IMR-90 (cell line): ENCODE data around the gene KRTAP5-10. TPM values are rescaled to one million over a fixed set of nuclear protein-coding genes. Genes with fewer than 3 reads are reported as not detected.
"Not testable (repeated sequence)": the region's sequence is repeated elsewhere in the genome, so short reads cannot be mapped to it uniquely, and the experiment has no call there.

ENCODE experiments used
- ATAC-seq: fragments of 200-7000 bp; cut with Tn5 transposase; 2 replicates; pipeline ENCODE4 v1.9.1; 2020; ENCODE audit warnings: low read depth, mild to moderate bottlenecking, moderate library complexity
- BruUV-seq: library from RNA; stranded (reverse); fragments of 400-500 nt; replicated peaks from 2 replicates; lab custom pipeline; 2021; lab: Mats Ljungman, UMichigan
- CTCF ChIA-PET: fragments of 300-600 bp; formaldehyde crosslinking; extraction: SDS; loops from one replicate; lab custom pipeline; 2021; ENCODE audit warnings: antibody characterized with exemption; lab: Yijun Ruan, JAX
- POLR2A ChIA-PET: fragments of 300-600 bp; sonication (Branson Sonifier 250); formaldehyde crosslinking; loops from one replicate; lab custom pipeline; 2022; ENCODE audit warnings: antibody characterized with exemption; ENCODE audit not compliant: unreplicated experiment; lab: Charles Lee
- DNase-seq: peaks from one replicate; pipeline ENCODE4 v3.0.0; 2013
- H2AFZ ChIP-seq: replicated peaks from 2 replicates; pipeline ENCODE3; 2013; ENCODE audit warnings: low read length, mild to moderate bottlenecking; ENCODE audit not compliant: poor library complexity
- H2AK5ac ChIP-seq: 2 replicates; pipeline ENCODE4 v1.6.1; 2013; ENCODE audit warnings: low read depth, low read length, inconsistent platforms
- H2AK9ac ChIP-seq: replicated peaks from 2 replicates; pipeline ENCODE3; 2013; ENCODE audit warnings: mild to moderate bottlenecking, low read depth, low read length, moderate library complexity; ENCODE audit not compliant: poor library complexity
- H2BK120ac ChIP-seq: 2 replicates; pipeline ENCODE4 v1.6.1; 2013; ENCODE audit warnings: low read depth, low read length, inconsistent platforms
- H2BK15ac ChIP-seq: 3 replicates; pipeline ENCODE4 v1.6.1; 2013; ENCODE audit warnings: low read depth, low read length, inconsistent platforms
- H2BK20ac ChIP-seq: 2 replicates; pipeline ENCODE4 v1.6.1; 2013; ENCODE audit warnings: low read depth, mild to moderate bottlenecking, inconsistent platforms, low read length, moderate library complexity
- H2BK5ac ChIP-seq: 2 replicates; pipeline ENCODE4 v1.6.1; 2013; ENCODE audit warnings: mild to moderate bottlenecking, low read depth, low read length, inconsistent platforms; ENCODE audit not compliant: poor library complexity, severe bottlenecking
- H3K14ac ChIP-seq: replicated peaks from 2 replicates; pipeline ENCODE4 v1.6.1; 2013; ENCODE audit warnings: low read depth, low read length, inconsistent platforms
- H3K18ac ChIP-seq: 2 replicates; pipeline ENCODE4 v1.6.1; 2013; ENCODE audit warnings: low read depth, low read length, control low read depth
- H3K23ac ChIP-seq: 2 replicates; pipeline ENCODE4 v1.6.1; 2013; ENCODE audit warnings: low read depth, low read length, inconsistent platforms
- H3K27ac ChIP-seq: 2 replicates; pipeline ENCODE4 v1.5.1; 2013; ENCODE audit warnings: mild to moderate bottlenecking, control low read depth, low read length; ENCODE audit not compliant: insufficient read depth
- H3K27me3 ChIP-seq: 2 replicates; pipeline ENCODE4 v1.6.1; 2013; ENCODE audit warnings: low read length; ENCODE audit not compliant: control insufficient read depth, insufficient read depth
- H3K36me3 ChIP-seq: 2 replicates; pipeline ENCODE4 v1.6.1; 2013; ENCODE audit warnings: low read length, mixed read lengths; ENCODE audit not compliant: control insufficient read depth, insufficient read depth
- H3K4ac ChIP-seq: 2 replicates; pipeline ENCODE4 v1.6.1; 2013; ENCODE audit warnings: low read depth, low read length, inconsistent platforms
- H3K4me1 ChIP-seq: 2 replicates; pipeline ENCODE4 v1.6.1; 2013; ENCODE audit warnings: low read length, mixed read lengths; ENCODE audit not compliant: control insufficient read depth, insufficient read depth
- H3K4me2 ChIP-seq: 2 replicates; pipeline ENCODE4 v1.6.1; 2013; ENCODE audit warnings: low read depth, mild to moderate bottlenecking, control low read depth, low read length, moderate library complexity
- H3K4me3 ChIP-seq: 2 replicates; pipeline ENCODE4 v1.5.1; 2013; ENCODE audit warnings: low read depth, mild to moderate bottlenecking, control low read depth, low read length, moderate library complexity; ENCODE audit not compliant: insufficient read depth
- H3K56ac ChIP-seq: 2 replicates; pipeline ENCODE4 v1.6.1; 2013; ENCODE audit warnings: low read length, inconsistent platforms; ENCODE audit not compliant: insufficient read depth; ENCODE audit errors: extremely low read depth
- H3K79me1 ChIP-seq, 2 experiments: 2 replicates each; pipeline ENCODE4 v1.6.1; 2013; ENCODE audit warnings: low read length in 2 of 2, inconsistent platforms in 1 of 2, low read depth in 1 of 2
- H3K9ac ChIP-seq: 2 replicates; pipeline ENCODE4 v1.6.1; 2013; ENCODE audit warnings: low read depth, low read length, control low read depth
- H3K9me1 ChIP-seq: 2 replicates; pipeline ENCODE4 v1.6.1; 2013; ENCODE audit warnings: low read length, inconsistent platforms; ENCODE audit not compliant: insufficient read depth
- H3K9me3 ChIP-seq: 2 replicates; pipeline ENCODE4 v1.6.1; 2013; ENCODE audit warnings: low read length; ENCODE audit not compliant: control insufficient read depth, insufficient read depth
- H4K20me1 ChIP-seq: 2 replicates; pipeline ENCODE4 v1.6.1; 2013; ENCODE audit warnings: low read length, inconsistent platforms; ENCODE audit not compliant: insufficient read depth
- H4K5ac ChIP-seq: 2 replicates; pipeline ENCODE4 v1.6.1; 2013; ENCODE audit warnings: mild to moderate bottlenecking, low read depth, low read length, control low read depth
- H4K8ac ChIP-seq, 2 experiments: 2 replicates each; pipeline ENCODE4 v1.6.1; 2013; ENCODE audit warnings: low read depth in 2 of 2, low read length in 2 of 2, control low read depth in 1 of 2, inconsistent platforms in 1 of 2
- H4K91ac ChIP-seq: 2 replicates; pipeline ENCODE4 v1.6.1; 2013; ENCODE audit warnings: low read depth, low read length, inconsistent platforms; ENCODE audit not compliant: insufficient read depth
- WGBS, 2 experiments: methylation state at CpG; one replicate each; pipeline versions ENCODE4 v1.1.5 to v1.1.7; 2013; ENCODE audit warnings: missing lambda C conversion rate in 2 of 2; ENCODE audit not compliant: insufficient read length in 1 of 2; ENCODE audit errors: extremely low coverage in 2 of 2; 5-methylcytosine and 5-hydroxymethylcytosine counted together
- dilution Hi-C: fragments of 300-500 bp; cut with HindIII; formaldehyde crosslinking; loops from one replicate; pipeline ENCODE4 v1.14.3; 2018; ENCODE audit warnings: low sequenced_read_pairs; ENCODE audit not compliant: unreplicated experiment
- in situ Hi-C: fragments of 300-500 bp; cut with MboI; formaldehyde crosslinking; loops from 3 replicates; pipeline ENCODE4 v1.14.3; 2019; ENCODE audit warnings: low sequenced_read_pairs, inconsistent platforms, mixed read lengths
- intact Hi-C: fragments of 100-400 bp; cut with micrococcal nuclease; formaldehyde crosslinking; loops from 2 replicates; pipeline ENCODE4 v1.10.0; 2022
- polyA plus RNA-seq, 3 experiments: library from polyadenylated mRNA; depleted of rRNA; stranded (reverse); fragments of >200 nt; gene quantifications; 2 replicates each; pipeline ENCODE4 v1.2.3, GENCODE V29; 2012; ENCODE audit warnings: low replicate concordance in 1 of 3
- total RNA-seq: library from RNA; depleted of rRNA; stranded (reverse); fragments of >200 nt; gene quantifications from 2 replicates; pipeline ENCODE4 v1.2.3, GENCODE V29; 2012

Gene KRTAP5-10
- total and polyA plus RNA-seq, 2 of the 4 experiments (the other 2 are of a cell fraction), result not detected

DNA sequence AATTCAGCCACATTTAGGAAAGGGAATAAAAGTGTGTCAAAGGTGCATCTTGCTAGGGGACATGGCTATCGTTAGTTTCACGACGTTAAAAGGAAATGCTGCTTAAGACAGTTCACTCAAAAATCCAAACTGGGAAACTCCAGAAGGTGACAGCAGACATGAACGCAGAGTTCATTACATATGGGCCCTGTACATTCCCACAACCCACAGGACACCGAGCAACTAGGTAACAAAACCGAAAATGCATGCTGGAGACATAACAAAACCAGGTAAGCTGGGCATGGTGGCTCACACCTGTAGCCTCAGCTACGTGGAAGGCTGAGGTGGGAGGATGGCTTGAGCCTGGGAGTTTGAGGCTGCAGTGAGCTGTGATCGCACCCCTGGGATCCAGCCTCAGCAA, 2.3 kb downstream of the KRTAP5-10 start:
- BruUV-seq, H2AFZ ChIP-seq, H2BK120ac ChIP-seq, H3K9me3 ChIP-seq, ATAC-seq, DNase-seq, dilution Hi-C loops, in situ Hi-C loops, H4K8ac ChIP-seq, H2BK20ac ChIP-seq, H3K4ac ChIP-seq, H2AK9ac ChIP-seq, H3K36me3 ChIP-seq, H3K27ac ChIP-seq, H2BK15ac ChIP-seq, H3K56ac ChIP-seq, H3K4me1 ChIP-seq, H2AK5ac ChIP-seq, intact Hi-C loops, H3K9me1 ChIP-seq, H3K14ac ChIP-seq, H4K20me1 ChIP-seq, H4K5ac ChIP-seq, H2BK5ac ChIP-seq, H3K18ac ChIP-seq, H3K4me3 ChIP-seq, POLR2A ChIA-PET, H3K79me1 ChIP-seq, H3K9ac ChIP-seq, H3K4me2 ChIP-seq, H4K91ac ChIP-seq, H3K23ac ChIP-seq: not testable (repeated sequence)
- no CpG with 5 or more reads among the region's 8 CpGs for WGBS, 2 experiments
- CTCF ChIA-PET, result interaction anchor here (1.5 kb wide), 1 partner anchor 12 kb away, joined by 4 read pairs; no protein-coding TSS in a partner anchor
- H3K27me3 ChIP-seq, result peaks cover 19% of the 10 kb centered on the region
